GM23248 (cell line): ENCODE measurements around the gene LYPLAL1.

ENCODE experiments used
- EZH2 ChIP-seq: fragments of 200-600 bp; sonication (generic); IDR thresholded peaks from 2 replicates; pipeline ENCODE4 v1.6.1; 2018; ENCODE audit warnings: antibody characterized with exemption, mild to moderate bottlenecking; ENCODE audit not compliant: insufficient read depth, poor library complexity, severe bottlenecking
- EZH2phosphoT487 ChIP-seq: fragments of 200-600 bp; sonication (generic); IDR thresholded peaks from 2 replicates; pipeline ENCODE4 v1.6.1; 2018; ENCODE audit warnings: antibody characterized with exemption, moderate library complexity, mild to moderate bottlenecking, low read depth; ENCODE audit not compliant: insufficient read depth

DNA sequence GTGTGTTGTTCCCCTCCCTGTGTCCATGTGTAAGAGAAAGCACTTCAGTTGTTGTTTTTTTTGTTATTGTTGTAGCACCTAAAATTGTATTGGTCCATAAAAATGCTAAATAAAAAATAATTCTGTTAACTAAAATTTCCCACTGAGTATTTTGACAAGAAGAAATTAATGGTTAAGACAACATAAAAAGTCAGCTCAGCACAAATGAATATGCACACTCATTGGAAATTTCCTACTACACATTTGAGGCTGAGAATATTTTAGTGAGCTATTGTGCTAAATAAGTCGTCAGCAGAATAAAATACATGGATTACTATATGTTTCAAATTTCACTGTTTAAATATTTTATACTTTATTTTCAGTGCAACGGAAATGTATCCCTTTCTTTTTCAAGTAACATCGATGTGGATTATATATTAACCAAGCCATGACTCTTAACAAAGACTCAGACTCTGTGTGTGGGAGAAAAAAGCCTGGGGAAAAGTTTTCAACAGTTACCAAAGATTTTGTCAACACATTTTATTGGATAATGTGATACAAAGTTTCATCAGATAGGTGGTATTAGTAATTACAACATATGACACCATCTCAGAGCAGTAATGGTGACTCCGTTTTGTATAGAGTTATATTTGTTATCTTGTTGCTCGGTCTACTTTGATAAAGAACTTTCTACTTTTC, 63.4 kb downstream of the LYPLAL1 start:
- no peak for TF ChIP-seq EZH2
- no peak for TF ChIP-seq EZH2phosphoT487
